OCI-LY7 (cell line): ENCODE measurements around the gene PDIA2.

Experiments
- EZH2phosphoT487 ChIP-seq: fragments of 200-600 bp; sonication (generic); IDR thresholded peaks from 2 replicates; pipeline ENCODE4 v1.6.1; 2018; ENCODE audit warnings: low read depth, borderline replicate concordance, mild to moderate bottlenecking, mixed run types, antibody characterized with exemption, low read length, moderate library complexity, mixed read lengths
- TF ChIP-seq, protein P1 (sequence below): fragments of 200-600 bp; sonication (generic); conservative IDR thresholded peaks from 2 replicates; pipeline ENCODE4 v1.5.1; 2014; ENCODE audit warnings: mild to moderate bottlenecking, antibody characterized with exemption, low read length, moderate library complexity, mixed read lengths

- TF ChIP-seq, protein P1, sequence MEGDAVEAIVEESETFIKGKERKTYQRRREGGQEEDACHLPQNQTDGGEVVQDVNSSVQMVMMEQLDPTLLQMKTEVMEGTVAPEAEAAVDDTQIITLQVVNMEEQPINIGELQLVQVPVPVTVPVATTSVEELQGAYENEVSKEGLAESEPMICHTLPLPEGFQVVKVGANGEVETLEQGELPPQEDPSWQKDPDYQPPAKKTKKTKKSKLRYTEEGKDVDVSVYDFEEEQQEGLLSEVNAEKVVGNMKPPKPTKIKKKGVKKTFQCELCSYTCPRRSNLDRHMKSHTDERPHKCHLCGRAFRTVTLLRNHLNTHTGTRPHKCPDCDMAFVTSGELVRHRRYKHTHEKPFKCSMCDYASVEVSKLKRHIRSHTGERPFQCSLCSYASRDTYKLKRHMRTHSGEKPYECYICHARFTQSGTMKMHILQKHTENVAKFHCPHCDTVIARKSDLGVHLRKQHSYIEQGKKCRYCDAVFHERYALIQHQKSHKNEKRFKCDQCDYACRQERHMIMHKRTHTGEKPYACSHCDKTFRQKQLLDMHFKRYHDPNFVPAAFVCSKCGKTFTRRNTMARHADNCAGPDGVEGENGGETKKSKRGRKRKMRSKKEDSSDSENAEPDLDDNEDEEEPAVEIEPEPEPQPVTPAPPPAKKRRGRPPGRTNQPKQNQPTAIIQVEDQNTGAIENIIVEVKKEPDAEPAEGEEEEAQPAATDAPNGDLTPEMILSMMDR = no peak
- TF ChIP-seq EZH2phosphoT487 = no peak
Measured at GRCh38 chr16:322476-323143, 39.6 kb downstream of the PDIA2 start.
